Measurements from ENCODE around the gene RPL19. TPM values are rescaled to one million over a fixed set of nuclear protein-coding genes. Genes with fewer than 3 reads are reported as not detected.

RPL19 gene
- total RNA-seq, 1 donor = 1,210 TPM

GRCh38 chr17:39191750-39192510, 8.2 kb upstream of the RPL19 start:
- no peak overlapping the region for H3K4me3 ChIP-seq (ENCODE audit: low read depth, low read length)
- no peak for DNase-seq (ENCODE audit: low read depth)
- no peak for TF ChIP-seq CTCF (IDR thresholded peaks at IDR 0.05; ENCODE audit: insufficient read depth, low read depth, low read length)

GRCh38 chr17:39192901-39193300, 7.2 kb upstream of the RPL19 start:
- no peak for DNase-seq (ENCODE audit: low read depth)

GRCh38 chr17:39193346-39193745, 6.7 kb upstream of the RPL19 start:
- no peak for TF ChIP-seq CTCF (IDR thresholded peaks at IDR 0.05; ENCODE audit: insufficient read depth, low read depth, low read length)
- no peak overlapping the region for H3K4me3 ChIP-seq (ENCODE audit: low read depth, low read length)
- no peak for DNase-seq (ENCODE audit: low read depth)

More at GRCh38 chr17:39192901-39193300, 7.2 kb upstream of the RPL19 start:
- H3K4me3 ChIP-seq (ENCODE audit: low read depth, low read length) = no peak overlapping the region
- no peak for TF ChIP-seq CTCF (IDR thresholded peaks at IDR 0.05; ENCODE audit: insufficient read depth, low read depth, low read length)

DNA sequence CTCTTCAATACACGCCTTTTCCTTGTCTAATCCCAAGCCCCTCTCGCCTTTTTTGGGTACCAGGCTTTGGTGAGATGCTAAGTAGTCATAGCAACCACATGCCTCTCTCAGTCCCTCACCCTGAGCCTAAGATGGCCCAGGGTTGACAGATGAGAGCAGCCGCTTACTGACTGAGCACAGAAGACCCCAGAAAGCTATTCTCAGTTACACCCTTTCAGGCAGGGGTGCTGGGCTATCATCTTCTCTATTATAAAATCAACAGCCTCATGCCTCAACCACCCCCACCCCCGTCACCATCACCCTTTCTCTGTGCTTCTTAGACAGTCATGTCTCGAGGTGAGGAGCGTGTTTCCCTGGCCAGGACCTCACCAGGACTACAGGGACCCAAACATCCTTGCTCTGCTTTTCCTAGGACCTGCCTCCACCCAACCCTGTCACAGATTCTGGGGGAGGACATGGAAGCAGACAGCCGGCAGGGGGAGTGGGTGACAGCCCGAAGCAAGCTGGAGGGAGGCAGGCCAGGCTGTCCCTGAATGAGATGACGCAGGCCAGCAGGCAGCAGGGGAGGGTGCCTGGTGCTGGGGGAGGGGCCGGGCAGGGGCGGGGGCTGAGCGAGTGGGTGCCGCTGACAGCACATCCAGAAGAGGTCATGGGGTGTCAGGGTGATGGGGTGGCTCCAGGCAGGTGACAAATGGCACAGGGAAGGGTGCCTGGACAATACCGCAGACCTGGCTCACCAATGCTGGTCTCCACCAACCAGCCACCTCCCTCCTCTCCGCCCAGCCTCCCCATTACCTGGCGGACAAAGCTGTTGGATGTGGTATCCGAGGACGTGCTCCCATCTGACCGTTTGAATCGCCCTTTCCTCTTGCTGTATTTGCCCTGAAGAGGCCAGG, 5.7 kb upstream of the RPL19 start:
- peak; percentile 73 for DNase-seq (ENCODE audit: low read depth)
- TF ChIP-seq CTCF (IDR thresholded peaks at IDR 0.05; ENCODE audit: insufficient read depth, low read depth, low read length) = peak; percentile 68
- no peak overlapping the region for H3K4me3 ChIP-seq (ENCODE audit: low read depth, low read length)

GRCh38 chr17:39194985-39195524, 5.0 kb upstream of the RPL19 start:
- no peak overlapping the region for H3K4me3 ChIP-seq (ENCODE audit: low read depth, low read length)
- no peak for TF ChIP-seq CTCF (IDR thresholded peaks at IDR 0.05; ENCODE audit: insufficient read depth, low read depth, low read length)
- DNase-seq (ENCODE audit: low read depth) = no peak

GRCh38 chr17:39195568-39196160, 4.4 kb upstream of the RPL19 start:
- H3K4me3 ChIP-seq (ENCODE audit: low read depth, low read length) = peak overlapping the region; percentile 82
- no peak for DNase-seq (ENCODE audit: low read depth)
- TF ChIP-seq CTCF (IDR thresholded peaks at IDR 0.05; ENCODE audit: insufficient read depth, low read depth, low read length) = no peak
